HG02884 (cell line): ENCODE measurements around the gene FMNL2.

ENCODE experiments used
- ATAC-seq: cut with Tn5 transposase; IDR thresholded peaks from one replicate; pipeline ENCODE4 v1.9.1; 2021; ENCODE audit warnings: mild to moderate bottlenecking, moderate library complexity; ENCODE audit not compliant: unreplicated experiment

FMNL2 gene

DNA sequence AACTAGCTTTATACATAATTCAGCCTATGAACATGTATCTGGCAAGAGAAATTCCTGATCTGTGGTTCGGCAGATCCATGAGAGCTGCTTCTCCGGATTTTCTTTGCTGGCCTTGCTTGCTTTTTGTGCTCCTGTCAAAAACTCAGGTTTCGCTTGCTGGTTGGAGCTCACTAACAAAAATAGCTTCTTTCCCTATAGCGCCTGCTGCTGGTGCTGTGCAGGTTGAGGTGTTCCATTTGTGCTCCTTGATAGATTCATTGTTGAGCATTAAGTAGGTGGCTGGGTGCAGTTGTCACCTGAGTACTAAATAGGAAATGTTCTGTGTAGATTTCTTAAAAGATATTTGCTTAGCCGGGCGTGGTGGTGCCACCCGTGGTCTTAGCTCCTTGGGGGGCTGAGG, 234.2 kb downstream of the FMNL2 start:
- ATAC-seq = no peak

DNA sequence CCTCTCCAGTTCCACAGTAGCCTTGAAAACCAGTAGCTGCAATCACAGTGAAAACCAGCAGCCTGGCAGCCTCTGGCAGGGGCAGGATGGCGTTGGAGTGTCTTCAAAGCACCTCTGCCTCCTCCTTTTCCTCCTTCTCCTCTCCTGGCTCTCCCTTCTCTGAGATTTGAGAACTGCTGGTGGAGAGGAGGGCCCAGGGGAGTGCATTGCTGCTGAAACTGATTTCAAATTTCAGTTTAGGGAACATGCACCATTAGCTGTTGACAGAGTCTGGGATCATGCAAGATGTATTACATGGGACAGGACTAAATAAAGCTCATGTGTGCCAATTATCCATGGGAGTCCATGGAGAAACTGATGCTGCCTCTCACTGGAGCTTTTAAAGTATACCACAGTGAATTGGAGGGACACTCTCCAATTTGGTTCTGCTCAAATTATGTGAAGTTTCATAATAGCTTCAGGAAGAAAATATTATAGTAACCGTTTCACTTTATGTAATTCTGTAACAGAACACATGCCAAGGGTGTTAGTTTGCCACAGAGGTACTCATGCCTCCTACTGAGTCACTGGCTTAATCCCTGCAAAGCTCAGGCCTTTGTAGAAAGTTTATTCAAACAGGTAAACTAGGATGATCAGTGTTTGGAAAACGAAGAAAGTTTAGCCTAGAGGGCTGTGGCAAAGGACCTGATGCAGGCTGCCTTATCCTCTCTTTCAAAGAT, 236.2 kb downstream of the FMNL2 start:
- no peak for ATAC-seq

GRCh38 chr2:152572031-152572430, 237.1 kb downstream of the FMNL2 start:
- no peak for ATAC-seq

GRCh38 chr2:152573168-152573567, 238.2 kb downstream of the FMNL2 start:
- ATAC-seq = peak; percentile 97

DNA sequence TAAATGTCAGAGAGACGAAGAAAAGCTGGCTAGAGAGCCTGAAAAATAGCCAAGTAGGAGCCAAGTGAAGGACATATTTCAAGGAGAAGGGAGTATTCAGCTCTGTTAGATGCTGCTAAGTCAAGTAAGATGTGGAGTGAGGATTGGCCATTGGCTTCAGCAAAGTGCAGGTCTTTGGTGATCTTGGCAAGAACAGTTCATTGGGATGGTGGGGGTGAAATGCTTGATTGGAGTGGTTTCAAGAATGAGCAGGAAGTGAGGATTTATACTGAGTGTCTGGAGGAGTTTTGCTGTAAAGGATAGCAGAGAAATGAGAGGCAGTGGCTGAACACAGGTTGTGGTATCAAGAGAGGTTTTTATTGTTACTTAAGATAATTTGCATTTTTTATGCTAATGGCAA, 242.6 kb downstream of the FMNL2 start:
- no peak for ATAC-seq

- ATAC-seq = no peak
Measured at GRCh38 chr2:152578573-152578972, 243.6 kb downstream of the FMNL2 start.

DNA sequence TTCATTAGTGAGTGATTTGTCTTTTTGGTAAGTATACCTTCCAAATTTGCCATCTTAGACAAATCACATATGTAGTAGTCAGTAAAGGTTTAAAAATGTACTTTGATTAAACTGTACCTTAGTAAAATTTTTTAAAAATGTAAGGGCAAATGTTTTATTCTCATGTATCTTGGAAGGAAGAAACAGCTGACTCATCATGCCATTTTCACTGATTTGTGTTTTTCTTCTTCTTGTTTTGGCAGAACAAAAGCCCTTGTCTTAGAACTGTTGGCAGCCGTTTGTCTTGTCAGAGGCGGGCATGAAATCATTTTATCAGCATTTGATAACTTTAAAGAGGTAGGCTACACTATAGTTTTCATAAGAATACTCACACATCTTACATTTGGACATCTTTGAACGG, 245.7 kb downstream of the FMNL2 start:
- ATAC-seq = no peak

- ATAC-seq = no peak
Measured at GRCh38 chr2:152581360-152581759, 246.4 kb downstream of the FMNL2 start.

- ATAC-seq = no peak
Measured at GRCh38 chr2:152582081-152582480, 247.1 kb downstream of the FMNL2 start.

- no peak for ATAC-seq
Measured at GRCh38 chr2:152583512-152584229, 248.7 kb downstream of the FMNL2 start.

GRCh38 chr2:152584301-152584700, 249.3 kb downstream of the FMNL2 start:
- no peak for ATAC-seq

DNA sequence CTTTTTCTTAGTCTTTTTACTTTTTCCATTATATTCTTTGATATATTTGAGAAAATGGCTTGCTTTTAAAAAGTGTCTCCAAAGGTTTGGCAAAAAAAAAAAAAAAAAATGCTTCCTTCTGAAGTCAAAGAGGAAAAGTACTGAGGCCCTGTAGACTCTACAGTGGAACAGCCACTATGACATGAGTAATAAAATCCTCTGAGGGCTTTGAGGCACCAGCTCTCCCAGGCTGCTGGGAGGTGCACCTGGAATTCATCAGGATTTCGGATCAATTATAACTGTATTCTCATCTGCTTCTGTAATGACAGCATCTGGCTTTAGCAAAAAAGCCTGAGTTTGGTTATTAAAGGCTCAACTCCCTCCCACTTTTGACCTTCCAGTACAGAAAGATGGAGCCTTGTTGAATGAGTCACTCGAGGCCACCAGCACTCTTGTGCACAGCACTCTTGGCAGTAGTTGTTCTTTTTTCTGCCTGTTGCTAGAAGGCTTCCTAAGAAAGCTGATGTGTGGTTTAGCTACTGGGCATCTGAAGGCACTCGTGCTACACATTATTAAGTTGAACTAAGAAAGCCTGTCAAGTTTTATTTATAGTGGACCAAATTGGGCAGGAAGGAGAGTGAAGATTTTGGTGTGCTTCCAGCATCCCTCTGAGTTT, 251.0 kb downstream of the FMNL2 start:
- ATAC-seq = no peak

- ATAC-seq = no peak
Measured at GRCh38 chr2:152587187-152587947, 252.4 kb downstream of the FMNL2 start.

GRCh38 chr2:152588998-152589397, 254.0 kb downstream of the FMNL2 start:
- ATAC-seq = no peak

DNA sequence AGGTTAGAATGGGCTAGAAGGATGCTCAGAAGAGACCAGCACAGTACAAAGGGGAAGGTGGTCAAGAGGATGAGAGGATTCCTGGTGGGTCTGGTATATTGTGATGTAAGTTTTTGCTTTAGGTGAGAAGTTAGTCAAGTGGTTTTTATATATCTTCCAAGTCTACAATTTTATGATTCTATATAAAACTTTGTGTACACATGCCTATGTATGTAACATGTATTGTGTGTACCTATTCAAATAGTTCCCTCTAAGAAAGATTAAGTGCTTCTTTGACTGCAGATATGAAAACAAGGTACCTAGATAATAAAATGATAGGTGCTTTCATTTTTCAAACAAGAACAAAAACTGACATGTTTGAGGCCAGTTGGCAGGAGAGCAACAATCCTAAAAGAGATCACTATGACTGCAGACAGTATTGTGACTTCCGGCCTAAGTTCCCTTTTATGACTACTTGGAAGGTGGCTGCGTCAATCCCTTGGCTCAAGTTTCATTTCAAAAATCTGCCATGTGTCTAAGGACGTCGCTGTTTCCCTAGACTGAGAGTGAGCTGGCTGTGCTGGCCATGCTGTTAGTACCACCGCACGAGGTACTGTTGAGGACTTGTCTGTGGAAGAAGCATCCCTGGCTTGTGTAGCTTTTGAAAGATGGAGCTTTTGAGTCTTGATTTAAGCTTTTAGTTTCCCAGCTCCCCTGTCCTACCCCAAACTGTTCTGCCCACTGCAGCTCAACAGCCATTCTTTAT, 259.2 kb downstream of the FMNL2 start:
- ATAC-seq = peak; percentile 95

- no peak for ATAC-seq
Measured at GRCh38 chr2:152594792-152595191, 259.8 kb downstream of the FMNL2 start.

DNA sequence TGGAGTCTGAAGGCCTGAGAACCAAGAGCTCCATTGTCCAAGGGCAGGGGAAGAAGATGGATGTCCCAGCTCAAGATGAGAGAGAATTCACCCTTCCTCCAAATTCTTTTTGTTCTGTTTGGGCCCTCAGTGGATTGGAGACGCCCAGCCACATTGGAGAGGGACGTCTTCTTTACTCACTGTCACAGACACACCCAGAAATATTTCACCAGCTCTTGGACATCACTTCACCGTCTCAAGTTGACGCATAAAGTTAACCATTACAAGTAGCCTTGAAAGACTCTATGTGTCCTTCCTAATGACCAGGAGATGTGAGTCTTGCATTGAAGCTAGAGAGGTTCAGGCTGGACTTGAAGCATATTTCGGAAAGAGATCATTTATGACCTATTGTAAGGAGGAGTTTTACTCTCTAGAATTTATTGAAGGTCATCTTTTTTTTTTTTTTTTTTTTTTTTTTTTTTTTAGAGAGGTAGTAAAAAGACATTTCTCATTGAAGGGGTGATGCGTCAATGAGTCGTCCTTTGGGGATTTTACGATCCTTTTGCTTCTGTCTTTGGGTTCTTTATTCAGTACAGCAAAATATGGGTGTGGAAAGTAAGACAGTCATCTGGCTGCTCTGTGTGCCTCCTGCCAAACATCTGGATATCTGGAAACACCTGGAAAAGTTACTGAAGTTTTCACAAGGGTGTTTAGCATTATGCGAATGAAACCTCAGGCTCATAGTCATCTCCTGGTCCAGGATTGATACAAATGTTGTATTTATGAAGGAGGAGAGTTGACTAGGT, 264.2 kb downstream of the FMNL2 start:
- ATAC-seq = no peak

GRCh38 chr2:152600051-152600657, 265.2 kb downstream of the FMNL2 start:
- no peak for ATAC-seq

- no peak for ATAC-seq
Measured at GRCh38 chr2:152600697-152601096, 265.7 kb downstream of the FMNL2 start.
